ENCODE measurements around the gene EXOC1L. TPM values are rescaled to one million over a fixed set of nuclear protein-coding genes. Genes with fewer than 3 reads are reported as not detected.
"Not testable (repeated sequence)": the region's sequence is repeated elsewhere in the genome, so short reads cannot be mapped to it uniquely, and the experiment has no call there.

EXOC1L gene
- polyA plus RNA-seq, 1 donor (not counting 4 experiments of a cell fraction or from before 2014, with no cell fraction given): not detected

- no peak overlapping the region for H3K4me2 ChIP-seq (ENCODE audit: control insufficient read depth, extremely low read depth, insufficient read depth, low read depth, low read length)
- H3K9me1 ChIP-seq (ENCODE audit: control insufficient read depth, extremely low read depth, insufficient read depth, low read length): no peaks in the 10 kb centered on the region
- H3K4me3 ChIP-seq (ENCODE audit: control insufficient read depth in 2 of 3, extremely low read depth in 1 of 3, insufficient read depth in 2 of 3, low read depth in 1 of 3, low read length in 3 of 3): no peak overlapping the region
- no peaks in the 10 kb centered on the region for H3K9me3 ChIP-seq (ENCODE audit: control insufficient read depth, low read depth, low read length)
- H2AFZ ChIP-seq (ENCODE audit: control insufficient read depth, low read length): no peak overlapping the region
- TF ChIP-seq EZH2 (IDR thresholded peaks at IDR 0.05; ENCODE audit: low read length) (no peak), CTCF (optimal IDR thresholded peaks at IDR 0.05 in 1 of 3, IDR thresholded peaks at IDR 0.05 in 1 of 3, conservative IDR thresholded peaks at IDR 0.05 in 1 of 3; ENCODE audit: extremely low read depth in 1 of 3, insufficient read depth in 2 of 3, low read length in 3 of 3) (no peak)
- H3K9ac ChIP-seq (ENCODE audit: control insufficient read depth, extremely low read depth, insufficient read depth, low read length): no peak overlapping the region
- no peaks in the 10 kb centered on the region for H4K20me1 ChIP-seq (ENCODE audit: control insufficient read depth, extremely low read depth, insufficient read depth, low read length)
- DNase-seq (ENCODE audit: low read depth, low spot score) (no peak), FAIRE-seq (no peak)
- H3K27me3 ChIP-seq (ENCODE audit: control insufficient read depth, extremely low read depth, insufficient read depth, low read length): no peaks in the 10 kb centered on the region
- no peaks in the 10 kb centered on the region for H3K36me3 ChIP-seq (ENCODE audit: control insufficient read depth in 2 of 2, extremely low read depth in 1 of 2, insufficient read depth in 2 of 2, low read length in 2 of 2)
- dilution Hi-C loops (cut with MboI; ENCODE audit: extremely low pct_ligation_motif_present, low sequenced_read_pairs): no loop called here
- peaks cover 4% of the 10 kb centered on the region for H3K4me1 ChIP-seq (ENCODE audit: control insufficient read depth, extremely low read depth, insufficient read depth, low read length)
- H3K27ac ChIP-seq (ENCODE audit: control insufficient read depth, insufficient read depth, low read length): no peak overlapping the region
- no peaks in the 10 kb centered on the region for H3K79me2 ChIP-seq (ENCODE audit: control insufficient read depth, insufficient read depth, low read length)
These were observed 19.4 kb downstream of the EXOC1L start for GRCh38 chr4:55838952-55839351.

- DNase-seq (ENCODE audit: low read depth, low spot score): no peak
- Histone ChIP-seq H3K4me2 (ENCODE audit: control insufficient read depth, extremely low read depth, insufficient read depth, low read depth, low read length) (no peak overlapping the region), H3K36me3 (ENCODE audit: control insufficient read depth in 2 of 2, extremely low read depth in 1 of 2, insufficient read depth in 2 of 2, low read length in 2 of 2) (no peaks in the 10 kb centered on the region), H3K27ac (ENCODE audit: control insufficient read depth, insufficient read depth, low read length) (no peak overlapping the region), H3K9ac (ENCODE audit: control insufficient read depth, extremely low read depth, insufficient read depth, low read length) (no peak overlapping the region), H2AFZ (ENCODE audit: control insufficient read depth, low read length) (no peak overlapping the region), H3K79me2 (ENCODE audit: control insufficient read depth, insufficient read depth, low read length) (no peaks in the 10 kb centered on the region), H3K9me3 (ENCODE audit: control insufficient read depth, low read depth, low read length) (no peaks in the 10 kb centered on the region), H3K27me3 (ENCODE audit: control insufficient read depth, extremely low read depth, insufficient read depth, low read length) (no peaks in the 10 kb centered on the region), H3K9me1 (ENCODE audit: control insufficient read depth, extremely low read depth, insufficient read depth, low read length) (no peaks in the 10 kb centered on the region), H3K4me3 (ENCODE audit: control insufficient read depth in 2 of 3, extremely low read depth in 1 of 3, insufficient read depth in 2 of 3, low read depth in 1 of 3, low read length in 3 of 3) (no peak overlapping the region), H3K4me1 (ENCODE audit: control insufficient read depth, extremely low read depth, insufficient read depth, low read length) (peaks cover 4% of the 10 kb centered on the region), H4K20me1 (ENCODE audit: control insufficient read depth, extremely low read depth, insufficient read depth, low read length) (no peaks in the 10 kb centered on the region)
- dilution Hi-C loops (cut with MboI; ENCODE audit: extremely low pct_ligation_motif_present, low sequenced_read_pairs): no loop called here
- FAIRE-seq: no peak
- TF ChIP-seq EZH2 (IDR thresholded peaks at IDR 0.05; ENCODE audit: low read length): no peak
These were observed 21.4 kb downstream of the EXOC1L start for GRCh38 chr4:55840956-55841355.

GRCh38 chr4:55841373-55842239, 22.0 kb downstream of the EXOC1L start:
- H3K4me2 ChIP-seq (ENCODE audit: control insufficient read depth, extremely low read depth, insufficient read depth, low read depth, low read length); H3K27ac ChIP-seq (ENCODE audit: control insufficient read depth, insufficient read depth, low read length); H4K20me1 ChIP-seq (ENCODE audit: control insufficient read depth, extremely low read depth, insufficient read depth, low read length); dilution Hi-C loops (cut with MboI; ENCODE audit: extremely low pct_ligation_motif_present, low sequenced_read_pairs); DNase-seq (ENCODE audit: low read depth, low spot score); H3K4me1 ChIP-seq (ENCODE audit: control insufficient read depth, extremely low read depth, insufficient read depth, low read length); H3K9me1 ChIP-seq (ENCODE audit: control insufficient read depth, extremely low read depth, insufficient read depth, low read length); H3K9me3 ChIP-seq (ENCODE audit: control insufficient read depth, low read depth, low read length); H3K36me3 ChIP-seq (ENCODE audit: control insufficient read depth in 2 of 2, extremely low read depth in 1 of 2, insufficient read depth in 2 of 2, low read length in 2 of 2); H3K27me3 ChIP-seq (ENCODE audit: control insufficient read depth, extremely low read depth, insufficient read depth, low read length); H3K4me3 ChIP-seq (ENCODE audit: control insufficient read depth in 2 of 3, extremely low read depth in 1 of 3, insufficient read depth in 2 of 3, low read depth in 1 of 3, low read length in 3 of 3); H3K79me2 ChIP-seq (ENCODE audit: control insufficient read depth, insufficient read depth, low read length); H3K9ac ChIP-seq (ENCODE audit: control insufficient read depth, extremely low read depth, insufficient read depth, low read length); FAIRE-seq: not testable (repeated sequence)
- H2AFZ ChIP-seq (ENCODE audit: control insufficient read depth, low read length): peak overlapping the region; percentile 46

GRCh38 chr4:55842312-55842711, 22.7 kb downstream of the EXOC1L start:
- H3K79me2 ChIP-seq (ENCODE audit: control insufficient read depth, insufficient read depth, low read length); H3K4me3 ChIP-seq (ENCODE audit: control insufficient read depth in 2 of 3, extremely low read depth in 1 of 3, insufficient read depth in 2 of 3, low read depth in 1 of 3, low read length in 3 of 3); H3K27ac ChIP-seq (ENCODE audit: control insufficient read depth, insufficient read depth, low read length); H3K4me2 ChIP-seq (ENCODE audit: control insufficient read depth, extremely low read depth, insufficient read depth, low read depth, low read length); H3K36me3 ChIP-seq (ENCODE audit: control insufficient read depth in 2 of 2, extremely low read depth in 1 of 2, insufficient read depth in 2 of 2, low read length in 2 of 2); DNase-seq (ENCODE audit: low read depth, low spot score); H3K9ac ChIP-seq (ENCODE audit: control insufficient read depth, extremely low read depth, insufficient read depth, low read length); FAIRE-seq; H3K4me1 ChIP-seq (ENCODE audit: control insufficient read depth, extremely low read depth, insufficient read depth, low read length); H2AFZ ChIP-seq (ENCODE audit: control insufficient read depth, low read length); dilution Hi-C loops (cut with MboI; ENCODE audit: extremely low pct_ligation_motif_present, low sequenced_read_pairs); H3K9me3 ChIP-seq (ENCODE audit: control insufficient read depth, low read depth, low read length); H3K9me1 ChIP-seq (ENCODE audit: control insufficient read depth, extremely low read depth, insufficient read depth, low read length); H3K27me3 ChIP-seq (ENCODE audit: control insufficient read depth, extremely low read depth, insufficient read depth, low read length); H4K20me1 ChIP-seq (ENCODE audit: control insufficient read depth, extremely low read depth, insufficient read depth, low read length): not testable (repeated sequence)

Measured in keratinocyte (primary cell).